Activated CD8-positive, alpha-beta memory T cell treated with anti-CD3 and anti-CD28 coated beads for 1 hour (primary cell): ENCODE results near the gene TEX36.
A peak's percentile ranks its signal among the peaks of the same experiment; 100 is the strongest.
"Not testable (repeated sequence)": the region's sequence is repeated elsewhere in the genome, so short reads cannot be mapped to it uniquely, and the experiment has no call there.

ENCODE experiments used
- DNase-seq, 2 donors: peaks; one replicate each; pipeline ENCODE4 v3.0.0-alpha.2; 2020; ENCODE audit warnings: low read depth in 1 of 2; ENCODE audit errors: extremely low read depth in 1 of 2

TEX36 gene

GRCh38 chr10:125683063-125683462 is at the start of gene TEX36:
Gene TEX36, minus strand, starts transcription at chr10:125683163. Its CDS starts 174 bp downstream, at chr10:125682989.
- no peak for DNase-seq

GRCh38 chr10:125727436-125727835 is 44.5 kb upstream of the TEX36 start:
- no peak for DNase-seq

GRCh38 chr10:125726914-125727313 is 44.0 kb upstream of the TEX36 start:
- no peak for DNase-seq

GRCh38 chr10:125722811-125723210 is 39.8 kb upstream of the TEX36 start:
- DNase-seq, result no peak

- DNase-seq, result no peak
These were observed 38.1 kb upstream of the TEX36 start for GRCh38 chr10:125721035-125721434.

GRCh38 chr10:125720002-125720382 is 37.0 kb upstream of the TEX36 start:
- no peak for DNase-seq

GRCh38 chr10:125719173-125720001 is 36.4 kb upstream of the TEX36 start, which contains the start of gene EDRF1:
Gene EDRF1, plus strand, starts transcription at chr10:125719709. Its CDS starts 99 bp downstream, at chr10:125719808.
- peak; percentile 98 for DNase-seq

GRCh38 chr10:125714728-125715127 is 31.8 kb upstream of the TEX36 start:
- DNase-seq, result not testable (repeated sequence)

GRCh38 chr10:125711110-125711750 is 28.3 kb upstream of the TEX36 start:
- DNase-seq, result no peak

GRCh38 chr10:125709553-125710474 is 26.9 kb upstream of the TEX36 start:
- DNase-seq, result no peak

GRCh38 chr10:125708971-125709503 is 26.1 kb upstream of the TEX36 start:
- no peak for DNase-seq

GRCh38 chr10:125707541-125708468 is 24.8 kb upstream of the TEX36 start:
- DNase-seq, result no peak

GRCh38 chr10:125700355-125700911 is 17.5 kb upstream of the TEX36 start:
- DNase-seq, result no peak

GRCh38 chr10:125699562-125700143 is 16.7 kb upstream of the TEX36 start:
- no peak for DNase-seq

GRCh38 chr10:125698481-125698998 is 15.6 kb upstream of the TEX36 start:
- DNase-seq, result no peak

- not testable (repeated sequence) for DNase-seq
These were observed 13.9 kb upstream of the TEX36 start for GRCh38 chr10:125696884-125697283.

- no peak for DNase-seq
These were observed 11.9 kb upstream of the TEX36 start for GRCh38 chr10:125694883-125695282.

GRCh38 chr10:125693524-125693847 is 10.5 kb upstream of the TEX36 start:
- no peak for DNase-seq
